Measurements from ENCODE around the gene MPV17L.
A peak's percentile ranks its signal among the peaks of the same experiment; 100 is the strongest.
"Not testable (repeated sequence)": the region's sequence is repeated elsewhere in the genome, so short reads cannot be mapped to it uniquely, and the experiment has no call there.

The MPV17L gene

GRCh38 chr16:15395631-15396508 is at the start of gene MPV17L:
TSS of gene MPV17L (plus strand) at chr16:15395754. CDS start at chr16:15395898, 144 bp downstream.
- peak; percentile 86 for DNase-seq (ENCODE audit: low spot score)

- DNase-seq (ENCODE audit: low spot score) = not testable (repeated sequence)
Measured at GRCh38 chr16:15348721-15349120, 46.8 kb upstream of the MPV17L start.

- not testable (repeated sequence) for DNase-seq (ENCODE audit: low spot score)
Measured at GRCh38 chr16:15351251-15351650, 44.3 kb upstream of the MPV17L start.

- not testable (repeated sequence) for DNase-seq (ENCODE audit: low spot score)
Measured at GRCh38 chr16:15351745-15352144, 43.8 kb upstream of the MPV17L start.

- not testable (repeated sequence) for DNase-seq (ENCODE audit: low spot score)
Measured at GRCh38 chr16:15352852-15353251, 42.7 kb upstream of the MPV17L start.

- not testable (repeated sequence) for DNase-seq (ENCODE audit: low spot score)
Measured at GRCh38 chr16:15354846-15355245, 40.7 kb upstream of the MPV17L start.

GRCh38 chr16:15357495-15357894 is 38.1 kb upstream of the MPV17L start:
- not testable (repeated sequence) for DNase-seq (ENCODE audit: low spot score)

GRCh38 chr16:15378194-15378593 is 17.4 kb upstream of the MPV17L start, which contains the start of gene NPIPA5:
TSS of gene NPIPA5 (minus strand) at chr16:15378294. CDS start at chr16:15378294, 0 bp downstream.
- DNase-seq (ENCODE audit: low spot score) = not testable (repeated sequence)

- not testable (repeated sequence) for DNase-seq (ENCODE audit: low spot score)
Measured at GRCh38 chr16:15382810-15383209, 12.7 kb upstream of the MPV17L start.

GRCh38 chr16:15388060-15388459 is 7.5 kb upstream of the MPV17L start:
- DNase-seq (ENCODE audit: low spot score) = not testable (repeated sequence)

GRCh38 chr16:15389916-15390315 is 5.6 kb upstream of the MPV17L start:
- not testable (repeated sequence) for DNase-seq (ENCODE audit: low spot score)

- DNase-seq (ENCODE audit: low spot score) = not testable (repeated sequence)
Measured at GRCh38 chr16:15393025-15393424, 2.5 kb upstream of the MPV17L start.

GRCh38 chr16:15396509-15396829 is 915 bp downstream of the MPV17L start:
- DNase-seq (ENCODE audit: low spot score) = not testable (repeated sequence)

- no peak for DNase-seq (ENCODE audit: low spot score)
Measured at GRCh38 chr16:15396948-15397594, 1.5 kb downstream of the MPV17L start.

- peak; percentile 85 for DNase-seq (ENCODE audit: low spot score)
Measured at GRCh38 chr16:15398618-15399316, 3.2 kb downstream of the MPV17L start.

- no peak for DNase-seq (ENCODE audit: low spot score)
Measured at GRCh38 chr16:15399317-15399716, 3.8 kb downstream of the MPV17L start.

- DNase-seq (ENCODE audit: low spot score) = not testable (repeated sequence)
Measured at GRCh38 chr16:15400314-15400713, 4.8 kb downstream of the MPV17L start.

GRCh38 chr16:15401972-15402371 is 6.4 kb downstream of the MPV17L start:
- DNase-seq (ENCODE audit: low spot score) = no peak

GRCh38 chr16:15403392-15403995 is 7.9 kb downstream of the MPV17L start:
- no peak for DNase-seq (ENCODE audit: low spot score)

GRCh38 chr16:15404091-15404490 is 8.5 kb downstream of the MPV17L start:
- not testable (repeated sequence) for DNase-seq (ENCODE audit: low spot score)

GRCh38 chr16:15404792-15405191 is 9.2 kb downstream of the MPV17L start:
- no peak for DNase-seq (ENCODE audit: low spot score)

- DNase-seq (ENCODE audit: low spot score) = not testable (repeated sequence)
Measured at GRCh38 chr16:15407756-15408155, 12.2 kb downstream of the MPV17L start.
